Smooth muscle cell (in vitro differentiated cells): ENCODE measurements around the gene ONECUT3. TPM values are rescaled to one million over a fixed set of nuclear protein-coding genes. Genes with fewer than 3 reads are reported as not detected.

ENCODE experiments used
- DNase-seq: peaks from one replicate; lab custom pipeline; 2025; ENCODE audit not compliant: unreplicated experiment; lab: John Stamatoyannopoulos, UW
- H2AFZ ChIP-seq: fragments of 200-600 bp; sonication (generic); 2 replicates; pipeline ENCODE4 v1.6.0; 2016; ENCODE audit warnings: antibody characterized with exemption, low read depth, mild to moderate bottlenecking
- H3F3A ChIP-seq: fragments of 200-600 bp; sonication (generic); 2 replicates; pipeline ENCODE4 v1.6.0; 2017; ENCODE audit warnings: antibody characterized with exemption, low read depth
- H3K27ac ChIP-seq: fragments of 200-600 bp; sonication (generic); 2 replicates; pipeline ENCODE4 v1.5.1; 2016; ENCODE audit warnings: low read depth, mild to moderate bottlenecking
- H3K27me3 ChIP-seq: fragments of 200-600 bp; sonication (generic); 2 replicates; pipeline ENCODE4 v1.6.1; 2016; ENCODE audit warnings: low read depth, mild to moderate bottlenecking
- H3K36me3 ChIP-seq: fragments of 200-600 bp; sonication (generic); 2 replicates; pipeline ENCODE4 v1.5.1; 2016; ENCODE audit warnings: low read depth
- H3K4me1 ChIP-seq: fragments of 200-600 bp; sonication (generic); 2 replicates; pipeline ENCODE4 v1.5.1; 2016; ENCODE audit warnings: low read depth
- H3K4me2 ChIP-seq: fragments of 200-600 bp; sonication (generic); 2 replicates; pipeline ENCODE4 v1.6.0; 2016; ENCODE audit warnings: mild to moderate bottlenecking
- H3K4me3 ChIP-seq: fragments of 200-600 bp; sonication (generic); 2 replicates; pipeline ENCODE4 v1.5.1; 2016; ENCODE audit warnings: mild to moderate bottlenecking
- H3K79me2 ChIP-seq: fragments of 200-600 bp; sonication (generic); 2 replicates; pipeline ENCODE4 v1.6.0; 2016; ENCODE audit warnings: low read depth, mild to moderate bottlenecking
- H3K9ac ChIP-seq: fragments of 200-600 bp; sonication (generic); 2 replicates; pipeline ENCODE4 v1.6.0; 2016; ENCODE audit warnings: low read depth
- H3K9me3 ChIP-seq: fragments of 200-600 bp; sonication (generic); replicated peaks from 2 replicates; pipeline ENCODE4 v1.5.1; 2016; ENCODE audit warnings: low read depth
- H4K20me1 ChIP-seq: fragments of 200-600 bp; sonication (generic); 2 replicates; pipeline ENCODE4 v1.6.0; 2016; ENCODE audit warnings: low read depth
- WGBS: methylation state at CpG from one replicate; pipeline ENCODE4 v1.1.7; 2016; ENCODE audit warnings: low lambda C conversion rate; 5-methylcytosine and 5-hydroxymethylcytosine counted together
- polyA plus RNA-seq: library from polyadenylated mRNA; unstranded; fragments of >200 nt; fragmentation: Nextera tagmentation; extraction: Ambion mirVana; gene quantifications from 2 replicates; pipeline ENCODE4 v1.2.1, GENCODE V29; 2016
- total RNA-seq: library from RNA; depleted of rRNA; stranded (reverse); fragments of >200 nt; gene quantifications from 2 replicates; pipeline ENCODE4 v1.2.3, GENCODE V29; 2014
- TF ChIP-seq, protein P1 (sequence below): fragments of 200-600 bp; sonication (generic); IDR thresholded peaks from 2 replicates; pipeline ENCODE4 v1.5.1; 2017; ENCODE audit warnings: borderline replicate concordance, mild to moderate bottlenecking, antibody characterized with exemption; ENCODE audit not compliant: insufficient read depth, poor library complexity, severe bottlenecking

ONECUT3 gene
- total and polyA plus RNA-seq, 2 experiments from 2014 or later: not detected

DNA sequence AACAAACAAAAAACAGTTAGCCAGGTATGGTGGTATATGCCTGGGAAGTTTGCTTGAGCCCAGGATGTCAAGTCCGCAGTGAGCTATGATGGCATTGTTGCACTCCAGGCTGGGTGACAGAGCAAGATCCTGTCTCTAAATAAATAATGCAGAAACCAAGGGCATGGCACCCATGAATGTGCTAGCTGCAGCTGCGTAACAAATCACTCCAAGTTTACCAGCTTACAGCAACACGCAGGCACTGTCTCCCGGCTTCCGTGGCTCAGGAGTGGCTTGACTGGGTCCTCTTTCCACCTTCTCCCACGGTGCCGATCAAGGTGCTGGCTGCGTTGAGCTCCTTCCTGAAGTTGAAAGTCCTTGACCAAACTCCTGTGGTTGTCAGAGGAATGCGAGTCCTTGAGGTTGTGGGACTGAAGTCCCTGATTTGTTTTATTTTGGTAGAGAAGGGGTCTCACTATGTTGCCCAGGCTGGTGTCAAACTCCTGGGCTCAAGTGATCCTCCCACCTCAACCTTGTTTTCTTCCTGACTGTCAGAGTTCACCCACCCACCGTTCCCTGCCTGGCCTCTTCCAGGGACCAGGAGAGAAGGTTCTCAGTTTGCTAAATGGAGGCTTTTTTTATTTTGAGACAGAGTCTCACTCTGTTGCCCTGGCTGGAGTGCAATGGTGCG is 13.2 kb upstream of the ONECUT3 start:
- Histone ChIP-seq H3K4me2 (no peak overlapping the region), H3K79me2 (no peaks in the 10 kb centered on the region), H3K9ac (no peak overlapping the region), H3K27ac (no peak overlapping the region), H2AFZ (no peak overlapping the region), H3K4me3 (no peak overlapping the region), H3F3A (no peaks in the 10 kb centered on the region), H3K36me3 (no peaks in the 10 kb centered on the region), H3K27me3 (peaks cover 39% of the 10 kb centered on the region), H4K20me1 (no peaks in the 10 kb centered on the region), H3K9me3 (no peaks in the 10 kb centered on the region), H3K4me1 (no peaks in the 10 kb centered on the region)
- 95% methylated on average over 11 of the region's 11 CpGs for WGBS
- TF ChIP-seq, protein P1, sequence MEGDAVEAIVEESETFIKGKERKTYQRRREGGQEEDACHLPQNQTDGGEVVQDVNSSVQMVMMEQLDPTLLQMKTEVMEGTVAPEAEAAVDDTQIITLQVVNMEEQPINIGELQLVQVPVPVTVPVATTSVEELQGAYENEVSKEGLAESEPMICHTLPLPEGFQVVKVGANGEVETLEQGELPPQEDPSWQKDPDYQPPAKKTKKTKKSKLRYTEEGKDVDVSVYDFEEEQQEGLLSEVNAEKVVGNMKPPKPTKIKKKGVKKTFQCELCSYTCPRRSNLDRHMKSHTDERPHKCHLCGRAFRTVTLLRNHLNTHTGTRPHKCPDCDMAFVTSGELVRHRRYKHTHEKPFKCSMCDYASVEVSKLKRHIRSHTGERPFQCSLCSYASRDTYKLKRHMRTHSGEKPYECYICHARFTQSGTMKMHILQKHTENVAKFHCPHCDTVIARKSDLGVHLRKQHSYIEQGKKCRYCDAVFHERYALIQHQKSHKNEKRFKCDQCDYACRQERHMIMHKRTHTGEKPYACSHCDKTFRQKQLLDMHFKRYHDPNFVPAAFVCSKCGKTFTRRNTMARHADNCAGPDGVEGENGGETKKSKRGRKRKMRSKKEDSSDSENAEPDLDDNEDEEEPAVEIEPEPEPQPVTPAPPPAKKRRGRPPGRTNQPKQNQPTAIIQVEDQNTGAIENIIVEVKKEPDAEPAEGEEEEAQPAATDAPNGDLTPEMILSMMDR: no peak
- no peak for DNase-seq

DNA sequence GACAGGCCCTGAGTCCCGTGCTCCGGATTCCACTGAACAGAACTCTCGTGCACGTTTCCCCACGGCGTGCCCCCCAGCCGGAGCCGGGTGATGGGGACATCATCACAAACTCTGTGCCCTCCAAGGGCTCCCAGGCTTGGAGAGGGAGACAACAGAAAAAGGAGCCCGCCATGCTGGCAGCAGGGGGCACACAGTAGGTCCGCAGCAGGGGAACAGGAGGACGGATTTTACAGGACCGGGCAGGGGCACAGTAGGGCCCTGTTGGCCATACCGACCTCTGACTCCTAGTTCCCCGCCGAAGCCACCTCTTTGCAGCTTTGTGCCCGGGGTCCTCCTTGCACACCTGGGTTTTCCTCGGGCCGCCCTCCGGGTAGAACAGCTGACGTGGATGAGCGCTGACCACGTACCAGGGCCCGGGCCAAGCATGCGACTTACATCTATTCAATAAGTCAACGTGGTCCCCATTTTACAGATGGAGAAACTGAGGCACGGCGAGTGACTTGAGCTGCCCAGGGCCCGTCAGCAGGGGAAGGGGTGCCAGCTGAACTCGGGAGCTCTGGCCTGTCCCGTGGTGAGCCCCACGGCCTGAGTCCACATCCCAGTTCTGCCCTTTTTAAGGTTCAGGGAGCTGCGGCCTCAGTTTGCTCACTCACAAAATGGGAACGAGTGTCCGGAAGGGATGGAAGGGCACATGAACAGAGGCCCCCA is 10.2 kb upstream of the ONECUT3 start:
- Histone ChIP-seq H3F3A (peaks cover 2% of the 10 kb centered on the region), H3K9ac (no peak overlapping the region), H3K27me3 (peaks cover 37% of the 10 kb centered on the region), H3K4me3 (no peak overlapping the region), H3K4me1 (peaks cover 3% of the 10 kb centered on the region), H3K4me2 (no peak overlapping the region), H3K27ac (no peak overlapping the region), H4K20me1 (no peaks in the 10 kb centered on the region), H2AFZ (no peak overlapping the region), H3K79me2 (no peaks in the 10 kb centered on the region), H3K9me3 (no peaks in the 10 kb centered on the region), H3K36me3 (no peaks in the 10 kb centered on the region)
- WGBS: 85% methylated on average over 34 of the region's 34 CpGs
- no peak for DNase-seq
- TF ChIP-seq, protein P1: no peak

DNA sequence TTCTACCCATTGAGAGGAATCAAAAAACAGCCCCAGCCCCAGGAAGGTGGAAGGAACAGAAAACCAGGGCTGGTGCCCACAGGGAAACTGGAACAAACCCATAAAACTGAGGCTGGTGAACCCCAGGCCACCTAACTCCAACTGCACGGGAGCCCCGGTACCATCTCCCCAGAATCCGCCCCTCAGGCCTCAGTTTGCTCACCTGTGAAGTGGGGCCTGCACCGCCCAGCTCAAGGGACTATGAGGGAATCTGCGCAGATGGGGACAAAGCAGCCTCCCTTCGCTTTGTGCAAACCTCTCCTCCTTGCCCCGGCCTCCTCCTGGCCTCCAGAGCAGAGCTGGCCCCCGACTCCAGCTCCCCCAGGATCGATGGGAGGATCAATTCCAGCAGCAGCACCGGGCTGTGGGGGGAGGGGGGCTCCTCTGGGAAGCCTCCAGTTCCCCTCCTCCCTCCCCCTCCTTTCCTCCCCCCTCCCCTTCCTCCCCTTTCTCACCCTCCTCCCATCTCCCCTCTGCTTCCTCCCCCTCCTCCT is 9.1 kb upstream of the ONECUT3 start:
- no peaks in the 10 kb centered on the region for H3K79me2 ChIP-seq
- H3F3A ChIP-seq: peaks cover 2% of the 10 kb centered on the region
- no peaks in the 10 kb centered on the region for H3K9me3 ChIP-seq
- no peak overlapping the region for H2AFZ ChIP-seq
- DNase-seq: no peak
- H3K4me3 ChIP-seq: no peak overlapping the region
- H3K4me2 ChIP-seq: no peak overlapping the region
- H3K4me1 ChIP-seq: peaks cover 3% of the 10 kb centered on the region
- H4K20me1 ChIP-seq: no peaks in the 10 kb centered on the region
- TF ChIP-seq, protein P1: no peak
- H3K27ac ChIP-seq: no peak overlapping the region
- peaks cover 44% of the 10 kb centered on the region for H3K27me3 ChIP-seq
- H3K36me3 ChIP-seq: no peaks in the 10 kb centered on the region
- no peak overlapping the region for H3K9ac ChIP-seq
- 68% methylated on average over 10 of the region's 10 CpGs for WGBS
